Mesenchymal stem cell (in vitro differentiated cells and primary cell): ENCODE data around the gene ZSCAN9.

Experiments used
- DNase-seq: peaks from one replicate; pipeline ENCODE4 v3.0.0-alpha.2; 2013
- H2AFZ ChIP-seq: one replicate; pipeline ENCODE4 v1.6.1; 2013; ENCODE audit warnings: low read depth, mild to moderate bottlenecking, control low read depth, inconsistent platforms, low read length, moderate library complexity
- H2AK5ac ChIP-seq: 2 replicates; pipeline ENCODE4 v1.6.1; 2013; ENCODE audit warnings: low read length, moderate library complexity, mild to moderate bottlenecking, inconsistent platforms; ENCODE audit not compliant: severe bottlenecking
- H2BK120ac ChIP-seq: one replicate; pipeline ENCODE4 v1.6.1; 2013; ENCODE audit warnings: low read depth, mild to moderate bottlenecking, inconsistent platforms, low read length, moderate library complexity
- H2BK12ac ChIP-seq, 2 experiments: one replicate each; pipeline ENCODE4 v1.6.1; 2013; ENCODE audit warnings: inconsistent platforms in 2 of 2, low read length in 2 of 2, mild to moderate bottlenecking in 2 of 2, moderate library complexity in 2 of 2, control low read depth in 1 of 2
- H2BK15ac ChIP-seq: one replicate; pipeline ENCODE4 v1.6.1; 2013; ENCODE audit warnings: mild to moderate bottlenecking, low read depth, inconsistent platforms; ENCODE audit not compliant: poor library complexity, severe bottlenecking
- H2BK5ac ChIP-seq: 2 replicates; pipeline ENCODE4 v1.6.1; 2013; ENCODE audit warnings: low read depth, mild to moderate bottlenecking, low read length, control low read depth, inconsistent platforms; ENCODE audit not compliant: poor library complexity, severe bottlenecking
- H3K14ac ChIP-seq, 2 experiments: one replicate each; pipeline ENCODE4 v1.6.1; 2013; ENCODE audit warnings: inconsistent platforms in 2 of 2, low read length in 2 of 2, control low read depth in 1 of 2, mild to moderate bottlenecking in 1 of 2, moderate library complexity in 1 of 2
- H3K18ac ChIP-seq, 2 experiments: one replicate each; pipeline ENCODE4 v1.6.1; 2013; ENCODE audit warnings: inconsistent platforms in 2 of 2, low read length in 2 of 2, control low read depth in 1 of 2, low read depth in 1 of 2, mild to moderate bottlenecking in 1 of 2
- H3K23ac ChIP-seq, 2 experiments: one replicate each; pipeline ENCODE4 v1.6.1; 2013; ENCODE audit warnings: inconsistent platforms in 2 of 2, low read length in 2 of 2, mild to moderate bottlenecking in 2 of 2, moderate library complexity in 2 of 2, control low read depth in 1 of 2
- H3K27ac ChIP-seq: 2 replicates; pipeline ENCODE4 v1.5.1; 2013; ENCODE audit warnings: mild to moderate bottlenecking, moderate library complexity, low read length, control low read depth, inconsistent platforms; ENCODE audit not compliant: poor library complexity, severe bottlenecking
- H3K27me3 ChIP-seq, 2 experiments: 2 replicates each; pipeline versions ENCODE4 v1.6.1 to v1.7.0; 2013; ENCODE audit warnings: low read length in 2 of 2, mild to moderate bottlenecking in 2 of 2, moderate library complexity in 2 of 2, control low read depth in 1 of 2, inconsistent platforms in 1 of 2; ENCODE audit not compliant: control insufficient read depth in 1 of 2, insufficient read depth in 1 of 2
- H3K36me3 ChIP-seq, 2 experiments: 2 replicates each; pipeline versions ENCODE4 v1.6.1 to v1.7.0; 2013; ENCODE audit warnings: low read length in 2 of 2, control low read depth in 1 of 2, inconsistent platforms in 1 of 2, low read depth in 1 of 2, mild to moderate bottlenecking in 1 of 2; ENCODE audit not compliant: insufficient read depth in 2 of 2, control insufficient read depth in 1 of 2
- H3K4ac ChIP-seq, 2 experiments: one replicate each; pipeline ENCODE4 v1.6.1; 2013; ENCODE audit warnings: inconsistent platforms in 2 of 2, low read length in 2 of 2, mild to moderate bottlenecking in 2 of 2, moderate library complexity in 2 of 2, control low read depth in 1 of 2, low read depth in 1 of 2
- H3K4me1 ChIP-seq: 2 replicates; pipeline ENCODE4 v1.6.1; 2013; ENCODE audit warnings: low read depth, low read length, control low read depth; ENCODE audit not compliant: control insufficient read depth, insufficient read depth
- H3K4me2 ChIP-seq: 2 replicates; pipeline ENCODE4 v1.6.1; 2013; ENCODE audit warnings: low read length, mild to moderate bottlenecking, inconsistent platforms; ENCODE audit not compliant: poor library complexity, severe bottlenecking
- H3K4me3 ChIP-seq, 2 experiments: 2 replicates each; pipeline versions ENCODE4 v1.5.1 to v1.7.0; 2013; ENCODE audit warnings: low read length in 2 of 2, mild to moderate bottlenecking in 2 of 2, control low read depth in 1 of 2, low read depth in 1 of 2; ENCODE audit not compliant: insufficient read depth in 1 of 2
- H3K79me1 ChIP-seq: replicated peaks from 2 replicates; pipeline ENCODE4 v1.6.1; 2013; ENCODE audit warnings: mild to moderate bottlenecking, control low read depth, low read length, inconsistent platforms; ENCODE audit not compliant: poor library complexity, severe bottlenecking
- H3K9ac ChIP-seq: 2 replicates; pipeline ENCODE4 v1.7.0; 2013; ENCODE audit warnings: mild to moderate bottlenecking, low read length, moderate library complexity
- H3K9me3 ChIP-seq: 2 replicates; pipeline ENCODE4 v1.7.0; 2013; ENCODE audit warnings: mild to moderate bottlenecking, low read length; ENCODE audit not compliant: control insufficient read depth
- H4K8ac ChIP-seq: one replicate; pipeline ENCODE4 v1.6.1; 2013; ENCODE audit warnings: inconsistent platforms, mild to moderate bottlenecking, low read length, moderate library complexity
- H4K91ac ChIP-seq: one replicate; pipeline ENCODE4 v1.6.1; 2013; ENCODE audit warnings: mild to moderate bottlenecking, low read length, inconsistent platforms
- WGBS: methylation state at CpG from one replicate; pipeline ENCODE4 v1.1.7; 2013; ENCODE audit warnings: mixed read lengths; 5-methylcytosine and 5-hydroxymethylcytosine counted together

Gene ZSCAN9

DNA sequence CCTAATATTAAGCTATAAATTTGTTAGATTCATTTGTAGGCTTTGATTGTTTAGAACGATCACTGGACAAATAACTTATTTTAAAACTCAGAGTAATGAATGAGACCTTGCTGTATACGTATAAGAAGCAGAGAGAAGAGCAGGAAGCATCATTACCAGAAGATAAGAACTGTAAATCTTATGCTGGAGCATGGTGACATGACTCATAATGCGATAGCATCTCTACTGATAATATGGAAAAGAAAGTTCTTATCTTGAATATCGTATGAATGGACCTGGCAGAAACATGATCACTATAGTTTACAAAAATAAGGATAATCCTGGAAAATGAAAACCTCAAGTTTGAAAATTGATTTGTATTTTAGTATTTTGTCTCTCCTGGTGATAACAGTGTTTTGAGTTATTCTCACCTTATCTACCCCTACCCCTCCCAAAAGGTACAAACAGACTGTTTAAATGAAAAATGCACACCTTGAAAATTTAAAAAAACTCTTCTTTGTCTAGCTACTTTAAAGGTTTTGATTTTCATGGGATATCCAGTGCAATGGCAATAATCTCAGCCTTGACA lies 39.8 kb downstream of the ZSCAN9 start:
- Histone ChIP-seq H2BK5ac (no peak overlapping the region), H2BK12ac (no peak overlapping the region), H2BK15ac (no peak overlapping the region), H4K8ac (no peak overlapping the region), H2AK5ac (no peak overlapping the region), H2AFZ (no peak overlapping the region), H3K23ac (no peak overlapping the region), H3K27me3 (no peaks in the 10 kb centered on the region), H3K4me1 (peaks cover 3% of the 10 kb centered on the region), H3K4me3 (no peak overlapping the region), H4K91ac (no peak overlapping the region), H3K14ac (no peak overlapping the region), H3K4ac (no peak overlapping the region), H3K9me3 (no peaks in the 10 kb centered on the region), H3K79me1 (peaks cover 2% of the 10 kb centered on the region), H3K18ac (no peak overlapping the region), H3K4me2 (no peak overlapping the region), H3K9ac (no peak overlapping the region), H2BK120ac (no peak overlapping the region), H3K36me3 (no peaks in the 10 kb centered on the region), H3K27ac (no peak overlapping the region)
- DNase-seq = peak; percentile 13
- 69% methylated on average over 1 of the region's 4 CpGs for WGBS

DNA sequence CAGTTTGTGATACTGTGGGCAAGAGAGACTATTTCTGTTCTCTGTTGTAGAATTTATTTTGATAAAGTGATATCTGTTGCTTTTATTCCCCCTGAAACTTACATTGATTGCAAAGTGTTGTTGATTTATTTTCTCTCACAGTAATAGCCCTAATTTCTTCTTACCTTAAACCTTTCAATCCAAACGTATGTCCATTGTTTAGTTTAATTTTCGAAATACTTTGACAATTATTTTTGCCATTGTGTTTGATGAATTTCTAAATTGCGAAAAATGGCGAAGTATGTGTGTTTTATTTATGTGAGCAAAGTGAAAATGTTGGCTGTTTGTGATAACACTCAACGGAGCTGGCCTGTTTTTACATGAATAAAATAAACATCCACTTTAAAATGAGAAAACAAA lies 41.5 kb downstream of the ZSCAN9 start:
- Histone ChIP-seq H2BK120ac (no peak overlapping the region), H3K4ac (no peak overlapping the region), H3K9ac (peak overlapping the region; percentile 97), H3K18ac (no peak overlapping the region), H3K27ac (peak overlapping the region; percentile 91), H4K8ac (no peak overlapping the region), H2BK5ac (no peak overlapping the region), H2BK15ac (no peak overlapping the region), H3K36me3 (peaks cover 0 to under 1% of the 10 kb centered on the region in 2 experiments), H2AK5ac (no peak overlapping the region), H3K23ac (no peak overlapping the region), H3K27me3 (no peaks in the 10 kb centered on the region), H3K4me3 (peak overlapping the region; percentile 63 to 96), H4K91ac (no peak overlapping the region), H2AFZ (no peak overlapping the region), H3K79me1 (peaks cover 11% of the 10 kb centered on the region), H3K4me1 (peaks cover 3% of the 10 kb centered on the region), H3K9me3 (no peaks in the 10 kb centered on the region), H3K14ac (no peak overlapping the region), H2BK12ac (no peak overlapping the region), H3K4me2 (peak overlapping the region; percentile 60)
- no peak for DNase-seq
- WGBS = 20% methylated on average over 4 of the region's 5 CpGs

DNA sequence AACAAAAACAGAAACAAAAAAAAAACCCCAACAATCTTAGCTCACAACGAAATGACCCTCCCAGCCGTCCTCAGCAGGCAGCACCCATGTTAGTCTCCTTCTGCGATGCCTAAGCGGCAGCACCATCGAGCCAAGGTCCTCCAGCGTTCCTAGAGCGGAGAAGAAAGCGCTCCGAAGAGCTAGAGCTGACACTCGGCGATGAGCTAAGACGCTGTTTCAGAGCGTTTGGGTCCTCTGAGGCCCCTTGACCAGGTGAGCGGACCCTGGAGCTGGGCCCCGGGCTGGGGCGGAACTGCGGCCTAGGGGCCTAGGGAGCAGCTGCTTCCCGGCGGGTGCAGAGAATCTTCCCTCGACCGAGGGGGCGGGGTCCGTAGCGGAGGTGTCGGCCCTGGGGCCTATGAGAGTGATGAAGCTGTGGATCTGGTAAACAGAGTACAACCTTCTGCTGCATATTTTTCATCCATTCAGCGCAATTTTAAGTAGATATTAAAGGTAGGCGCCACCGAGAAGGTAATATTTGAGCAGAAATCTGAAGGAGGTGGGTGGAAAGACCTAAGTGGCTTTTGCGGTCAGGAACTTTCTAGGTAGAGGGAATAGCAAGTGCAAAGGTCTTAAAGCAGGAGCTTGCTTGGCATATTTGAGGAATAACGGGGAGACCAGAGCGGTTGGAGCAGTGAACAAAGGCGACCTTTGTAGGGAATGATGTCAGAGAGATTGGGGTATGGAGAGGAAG lies 42.1 kb downstream of the ZSCAN9 start, which contains the start of gene ZSCAN26:
ZSCAN26 (plus strand) TSS at position 182 of the 733 bp plus-strand sequence. CDS start 4,777 bp downstream, outside the sequence.
- WGBS = under 1% methylated on average over 26 of the region's 32 CpGs
- H3K18ac ChIP-seq = peak within 1 kb of the TSS in 1 of 2 experiments; percentile 91
- peak within 1 kb of the TSS; percentile 60 for H3K4me2 ChIP-seq

DNA sequence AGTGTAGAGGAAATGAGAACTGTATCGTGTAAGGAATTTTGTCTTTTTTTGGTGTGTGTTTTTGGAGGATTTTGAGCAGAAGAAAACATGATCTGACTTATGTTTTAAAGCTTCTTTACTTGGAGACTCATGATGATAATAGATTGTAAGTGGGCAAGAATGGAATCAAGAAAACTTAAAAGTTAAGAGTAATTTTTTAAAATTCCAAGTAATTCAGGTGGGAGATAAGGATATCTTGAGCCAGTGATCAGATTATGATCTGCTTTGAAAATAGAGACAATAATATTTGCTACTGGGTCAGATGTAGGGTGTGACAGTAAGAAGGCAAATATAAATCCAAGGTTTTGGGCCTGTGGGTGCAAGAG lies 42.6 kb downstream of the ZSCAN9 start:
- H2AK5ac ChIP-seq = no peak overlapping the region
- peaks cover 3% of the 10 kb centered on the region for H3K4me1 ChIP-seq
- peak overlapping the region; percentile 91 for H3K27ac ChIP-seq
- no peak overlapping the region for H2AFZ ChIP-seq
- peak overlapping the region in 1 of 2 experiments; percentile 28 for H3K18ac ChIP-seq
- no peak overlapping the region for H4K8ac ChIP-seq
- H4K91ac ChIP-seq = no peak overlapping the region
- H3K23ac ChIP-seq = no peak overlapping the region
- WGBS = 0% methylated on average over 1 of the region's 1 CpG
- no peak overlapping the region for H2BK5ac ChIP-seq
- DNase-seq = no peak
- peak overlapping the region; percentile 97 for H3K9ac ChIP-seq
- H3K9me3 ChIP-seq = no peaks in the 10 kb centered on the region
- H3K27me3 ChIP-seq = no peaks in the 10 kb centered on the region
- no peak overlapping the region for H3K4ac ChIP-seq
- peaks cover 6 to 12% of the 10 kb centered on the region in 2 experiments for H3K36me3 ChIP-seq
- H3K14ac ChIP-seq = no peak overlapping the region
- peaks cover 19% of the 10 kb centered on the region for H3K79me1 ChIP-seq
- no peak overlapping the region for H2BK120ac ChIP-seq
- H2BK12ac ChIP-seq = no peak overlapping the region
- H2BK15ac ChIP-seq = no peak overlapping the region
- peak overlapping the region in 1 of 2 experiments; percentile 96 for H3K4me3 ChIP-seq
- H3K4me2 ChIP-seq = peak overlapping the region; percentile 60

More for the DNA sequence above, 42.1 kb downstream of the ZSCAN9 start, which contains the start of gene ZSCAN26:
- H4K8ac ChIP-seq = peak within 1 kb of the TSS; percentile 24
- peak within 1 kb of the TSS; percentile 91 for H2AFZ ChIP-seq
- H2AK5ac ChIP-seq = no peak within 1 kb of the TSS
- peak within 1 kb of the TSS in 1 of 2 experiments; percentile 93 for H3K23ac ChIP-seq
- no peaks in the 10 kb centered on the region for H3K9me3 ChIP-seq
- peak within 1 kb of the TSS in 1 of 2 experiments; percentile 53 for H3K14ac ChIP-seq
- H2BK12ac ChIP-seq = peak within 1 kb of the TSS in 1 of 2 experiments; percentile 57
- H4K91ac ChIP-seq = peak within 1 kb of the TSS; percentile 5
- peaks cover 5 to 6% of the 10 kb centered on the region in 2 experiments for H3K36me3 ChIP-seq
- no peak within 1 kb of the TSS for H2BK15ac ChIP-seq
- peaks cover 16% of the 10 kb centered on the region for H3K79me1 ChIP-seq
- H3K9ac ChIP-seq = peak within 1 kb of the TSS; percentile 97
- H3K4me1 ChIP-seq = peaks cover 3% of the 10 kb centered on the region
- no peak within 1 kb of the TSS for H2BK120ac ChIP-seq
- H3K27me3 ChIP-seq = no peaks in the 10 kb centered on the region
- peak within 1 kb of the TSS in 1 of 2 experiments; percentile 93 for H3K4ac ChIP-seq
- peak within 1 kb of the TSS; percentile 3 for H2BK5ac ChIP-seq
- peak within 1 kb of the TSS; percentile 91 for H3K27ac ChIP-seq
- peak within 1 kb of the TSS; percentile 63 to 96 for H3K4me3 ChIP-seq
- DNase-seq = peak; percentile 91
